Inferior parietal cortex (tissue), 1 donor: Measurements from ENCODE around the gene PYGM.

Experiments
- DNase-seq: peaks from one replicate; pipeline ENCODE4 v3.0.0-alpha.2; 2016; ENCODE audit errors: extremely low spot score

Gene PYGM

GRCh38 chr11:64753380-64754123 is 6.2 kb downstream of the PYGM start:
- no peak for DNase-seq

- DNase-seq = no peak
These were observed 6.8 kb downstream of the PYGM start for GRCh38 chr11:64753019-64753379.

- DNase-seq = no peak
These were observed 7.4 kb downstream of the PYGM start for GRCh38 chr11:64752175-64752970.

- no peak for DNase-seq
These were observed 8.2 kb downstream of the PYGM start for GRCh38 chr11:64751580-64751979.

GRCh38 chr11:64751136-64751535 is 8.6 kb downstream of the PYGM start:
- no peak for DNase-seq

- DNase-seq = no peak
These were observed 9.3 kb downstream of the PYGM start for GRCh38 chr11:64750361-64751054.

GRCh38 chr11:64747961-64748665 is 11.7 kb downstream of the PYGM start:
- DNase-seq = no peak

GRCh38 chr11:64746486-64746885 is 13.3 kb downstream of the PYGM start:
- DNase-seq = no peak

- DNase-seq = no peak
These were observed 14.0 kb downstream of the PYGM start for GRCh38 chr11:64745521-64746328.

GRCh38 chr11:64745189-64745520 is 14.6 kb downstream of the PYGM start:
- DNase-seq = no peak

GRCh38 chr11:64744544-64745188 is 15.1 kb downstream of the PYGM start:
- no peak for DNase-seq

- no peak for DNase-seq
These were observed 15.9 kb downstream of the PYGM start, which contains the start of gene RASGRP2 for GRCh38 chr11:64743591-64744543. RASGRP2 (minus strand) TSS chr11:64744142; CDS start chr11:64742866, 1,276 bp downstream.

GRCh38 chr11:64742889-64743590 is 16.7 kb downstream of the PYGM start:
- DNase-seq = no peak

GRCh38 chr11:64742087-64742888 is 17.5 kb downstream of the PYGM start:
- no peak for DNase-seq

GRCh38 chr11:64741375-64742086 is 18.2 kb downstream of the PYGM start:
- DNase-seq = no peak

GRCh38 chr11:64739871-64740270 is 19.9 kb downstream of the PYGM start:
- DNase-seq = no peak

GRCh38 chr11:64736654-64737053 is 23.1 kb downstream of the PYGM start:
- no peak for DNase-seq
